Mesenchymal stem cell (in vitro differentiated cells and primary cell): ENCODE data around the gene ADAM12.
A peak's percentile ranks its signal among the peaks of the same experiment; 100 is the strongest.

ENCODE experiments used
- DNase-seq: peaks from one replicate; pipeline ENCODE4 v3.0.0-alpha.2; 2013
- H2AFZ ChIP-seq: one replicate; pipeline ENCODE4 v1.6.1; 2013; ENCODE audit warnings: low read depth, mild to moderate bottlenecking, control low read depth, inconsistent platforms, low read length, moderate library complexity
- H2AK5ac ChIP-seq: 2 replicates; pipeline ENCODE4 v1.6.1; 2013; ENCODE audit warnings: low read length, moderate library complexity, mild to moderate bottlenecking, inconsistent platforms; ENCODE audit not compliant: severe bottlenecking
- H2BK120ac ChIP-seq: one replicate; pipeline ENCODE4 v1.6.1; 2013; ENCODE audit warnings: low read depth, mild to moderate bottlenecking, inconsistent platforms, low read length, moderate library complexity
- H2BK12ac ChIP-seq, 2 experiments: one replicate each; pipeline ENCODE4 v1.6.1; 2013; ENCODE audit warnings: inconsistent platforms in 2 of 2, low read length in 2 of 2, mild to moderate bottlenecking in 2 of 2, moderate library complexity in 2 of 2, control low read depth in 1 of 2
- H2BK15ac ChIP-seq: one replicate; pipeline ENCODE4 v1.6.1; 2013; ENCODE audit warnings: mild to moderate bottlenecking, low read depth, inconsistent platforms; ENCODE audit not compliant: poor library complexity, severe bottlenecking
- H2BK5ac ChIP-seq: 2 replicates; pipeline ENCODE4 v1.6.1; 2013; ENCODE audit warnings: low read depth, mild to moderate bottlenecking, low read length, control low read depth, inconsistent platforms; ENCODE audit not compliant: poor library complexity, severe bottlenecking
- H3K14ac ChIP-seq, 2 experiments: one replicate each; pipeline ENCODE4 v1.6.1; 2013; ENCODE audit warnings: inconsistent platforms in 2 of 2, low read length in 2 of 2, control low read depth in 1 of 2, mild to moderate bottlenecking in 1 of 2, moderate library complexity in 1 of 2
- H3K18ac ChIP-seq, 2 experiments: one replicate each; pipeline ENCODE4 v1.6.1; 2013; ENCODE audit warnings: inconsistent platforms in 2 of 2, low read length in 2 of 2, control low read depth in 1 of 2, low read depth in 1 of 2, mild to moderate bottlenecking in 1 of 2
- H3K23ac ChIP-seq, 2 experiments: one replicate each; pipeline ENCODE4 v1.6.1; 2013; ENCODE audit warnings: inconsistent platforms in 2 of 2, low read length in 2 of 2, mild to moderate bottlenecking in 2 of 2, moderate library complexity in 2 of 2, control low read depth in 1 of 2
- H3K27ac ChIP-seq: 2 replicates; pipeline ENCODE4 v1.5.1; 2013; ENCODE audit warnings: mild to moderate bottlenecking, moderate library complexity, low read length, control low read depth, inconsistent platforms; ENCODE audit not compliant: poor library complexity, severe bottlenecking
- H3K27me3 ChIP-seq, 2 experiments: 2 replicates each; pipeline versions ENCODE4 v1.6.1 to v1.7.0; 2013; ENCODE audit warnings: low read length in 2 of 2, mild to moderate bottlenecking in 2 of 2, moderate library complexity in 2 of 2, control low read depth in 1 of 2, inconsistent platforms in 1 of 2; ENCODE audit not compliant: control insufficient read depth in 1 of 2, insufficient read depth in 1 of 2
- H3K36me3 ChIP-seq, 2 experiments: 2 replicates each; pipeline versions ENCODE4 v1.6.1 to v1.7.0; 2013; ENCODE audit warnings: low read length in 2 of 2, control low read depth in 1 of 2, inconsistent platforms in 1 of 2, low read depth in 1 of 2, mild to moderate bottlenecking in 1 of 2; ENCODE audit not compliant: insufficient read depth in 2 of 2, control insufficient read depth in 1 of 2
- H3K4ac ChIP-seq, 2 experiments: one replicate each; pipeline ENCODE4 v1.6.1; 2013; ENCODE audit warnings: inconsistent platforms in 2 of 2, low read length in 2 of 2, mild to moderate bottlenecking in 2 of 2, moderate library complexity in 2 of 2, control low read depth in 1 of 2, low read depth in 1 of 2
- H3K4me1 ChIP-seq: 2 replicates; pipeline ENCODE4 v1.6.1; 2013; ENCODE audit warnings: low read depth, low read length, control low read depth; ENCODE audit not compliant: control insufficient read depth, insufficient read depth
- H3K4me2 ChIP-seq: 2 replicates; pipeline ENCODE4 v1.6.1; 2013; ENCODE audit warnings: low read length, mild to moderate bottlenecking, inconsistent platforms; ENCODE audit not compliant: poor library complexity, severe bottlenecking
- H3K4me3 ChIP-seq, 2 experiments: 2 replicates each; pipeline versions ENCODE4 v1.5.1 to v1.7.0; 2013; ENCODE audit warnings: low read length in 2 of 2, mild to moderate bottlenecking in 2 of 2, control low read depth in 1 of 2, low read depth in 1 of 2; ENCODE audit not compliant: insufficient read depth in 1 of 2
- H3K79me1 ChIP-seq: replicated peaks from 2 replicates; pipeline ENCODE4 v1.6.1; 2013; ENCODE audit warnings: mild to moderate bottlenecking, control low read depth, low read length, inconsistent platforms; ENCODE audit not compliant: poor library complexity, severe bottlenecking
- H3K9ac ChIP-seq: 2 replicates; pipeline ENCODE4 v1.7.0; 2013; ENCODE audit warnings: mild to moderate bottlenecking, low read length, moderate library complexity
- H3K9me3 ChIP-seq: 2 replicates; pipeline ENCODE4 v1.7.0; 2013; ENCODE audit warnings: mild to moderate bottlenecking, low read length; ENCODE audit not compliant: control insufficient read depth
- H4K8ac ChIP-seq: one replicate; pipeline ENCODE4 v1.6.1; 2013; ENCODE audit warnings: inconsistent platforms, mild to moderate bottlenecking, low read length, moderate library complexity
- H4K91ac ChIP-seq: one replicate; pipeline ENCODE4 v1.6.1; 2013; ENCODE audit warnings: mild to moderate bottlenecking, low read length, inconsistent platforms
- WGBS: methylation state at CpG from one replicate; pipeline ENCODE4 v1.1.7; 2013; ENCODE audit warnings: mixed read lengths; 5-methylcytosine and 5-hydroxymethylcytosine counted together

Gene ADAM12

GRCh38 chr10:125982260-125982948 lies 405.9 kb downstream of the ADAM12 start:
- H3K9ac ChIP-seq: peak overlapping the region; percentile 58
- DNase-seq: peak; percentile 82
- no peak overlapping the region for H3K23ac ChIP-seq
- peak overlapping the region; percentile 91 for H4K91ac ChIP-seq
- peak overlapping the region in 1 of 2 experiments; percentile 96 for H3K18ac ChIP-seq
- peak overlapping the region; percentile 76 for H4K8ac ChIP-seq
- peak overlapping the region; percentile 58 for H2BK5ac ChIP-seq
- no peak overlapping the region for H3K4me2 ChIP-seq
- H3K9me3 ChIP-seq: no peaks in the 10 kb centered on the region
- no peak overlapping the region for H2AFZ ChIP-seq
- H3K4me3 ChIP-seq: peak overlapping the region in 1 of 2 experiments; percentile 29
- H2BK120ac ChIP-seq: peak overlapping the region; percentile 40
- H3K4ac ChIP-seq: no peak overlapping the region
- H3K27ac ChIP-seq: peak overlapping the region; percentile 65
- no peaks in the 10 kb centered on the region for H3K27me3 ChIP-seq
- peak overlapping the region in 1 of 2 experiments; percentile 67 for H3K14ac ChIP-seq
- peak overlapping the region; percentile 96 to 97 for H2BK12ac ChIP-seq
- peaks cover 19% of the 10 kb centered on the region for H3K4me1 ChIP-seq
- H3K36me3 ChIP-seq: no peaks in the 10 kb centered on the region
- H2AK5ac ChIP-seq: no peak overlapping the region
- no peak overlapping the region for H2BK15ac ChIP-seq
- H3K79me1 ChIP-seq: peaks cover 6% of the 10 kb centered on the region
- 10% methylated on average over 4 of the region's 6 CpGs for WGBS

DNA sequence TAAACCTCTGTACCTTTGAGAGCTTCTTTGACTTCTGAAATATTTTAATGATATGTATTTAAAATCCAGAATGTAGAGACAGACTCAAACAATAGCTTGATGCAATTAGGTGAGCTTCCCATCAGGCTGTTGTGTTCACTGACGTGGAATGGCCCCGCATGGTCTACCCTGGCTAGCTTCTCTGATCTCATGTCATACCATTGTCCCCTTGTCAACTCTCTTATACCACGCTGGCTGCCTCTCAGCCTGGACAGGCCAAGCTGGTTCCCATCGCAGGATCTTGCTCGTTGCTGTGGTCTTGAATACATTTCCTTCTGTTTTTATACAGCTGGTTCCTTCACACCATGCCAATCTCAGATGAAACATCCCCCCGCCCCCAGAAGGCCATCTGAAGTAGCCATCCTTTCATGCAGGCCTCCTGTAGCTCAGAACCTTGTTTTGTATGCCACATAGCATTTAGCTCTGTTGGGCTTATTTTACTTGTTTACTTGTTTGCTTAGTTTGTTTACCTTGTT lies 407.7 kb downstream of the ADAM12 start:
- no peak overlapping the region for H3K4me3 ChIP-seq
- H3K14ac ChIP-seq: no peak overlapping the region
- no peaks in the 10 kb centered on the region for H3K27me3 ChIP-seq
- H3K27ac ChIP-seq: no peak overlapping the region
- H2BK12ac ChIP-seq: no peak overlapping the region
- no peaks in the 10 kb centered on the region for H3K36me3 ChIP-seq
- peaks cover 21% of the 10 kb centered on the region for H3K4me1 ChIP-seq
- H4K91ac ChIP-seq: no peak overlapping the region
- H2BK15ac ChIP-seq: no peak overlapping the region
- H3K79me1 ChIP-seq: peaks cover 6% of the 10 kb centered on the region
- no peak overlapping the region for H2BK120ac ChIP-seq
- no peaks in the 10 kb centered on the region for H3K9me3 ChIP-seq
- no peak for DNase-seq
- H2AK5ac ChIP-seq: peak overlapping the region; percentile 1
- no peak overlapping the region for H3K4me2 ChIP-seq
- H2BK5ac ChIP-seq: no peak overlapping the region
- 90% methylated on average over 5 of the region's 6 CpGs for WGBS
- H2AFZ ChIP-seq: no peak overlapping the region
- peak overlapping the region; percentile 15 for H3K9ac ChIP-seq
- H3K4ac ChIP-seq: no peak overlapping the region
- no peak overlapping the region for H3K18ac ChIP-seq
- peak overlapping the region; percentile 12 for H4K8ac ChIP-seq
- H3K23ac ChIP-seq: no peak overlapping the region

GRCh38 chr10:125979976-125980375 lies 408.3 kb downstream of the ADAM12 start:
- Histone ChIP-seq H2AFZ (no peak overlapping the region), H4K91ac (no peak overlapping the region), H3K14ac (no peak overlapping the region), H2BK15ac (no peak overlapping the region), H3K18ac (no peak overlapping the region), H4K8ac (no peak overlapping the region), H3K27ac (no peak overlapping the region), H2BK12ac (no peak overlapping the region), H3K27me3 (no peaks in the 10 kb centered on the region), H3K79me1 (peaks cover 6% of the 10 kb centered on the region), H3K4me1 (peaks cover 21% of the 10 kb centered on the region), H3K9me3 (no peaks in the 10 kb centered on the region), H3K4me2 (no peak overlapping the region), H2BK5ac (no peak overlapping the region), H3K36me3 (no peaks in the 10 kb centered on the region), H2AK5ac (no peak overlapping the region), H3K23ac (no peak overlapping the region), H3K9ac (no peak overlapping the region), H3K4ac (no peak overlapping the region), H3K4me3 (no peak overlapping the region), H2BK120ac (no peak overlapping the region)
- DNase-seq: no peak
- 82% methylated on average over 7 of the region's 7 CpGs for WGBS

GRCh38 chr10:125976960-125977605 lies 411.2 kb downstream of the ADAM12 start:
- peaks cover 6% of the 10 kb centered on the region for H3K79me1 ChIP-seq
- no peak overlapping the region for H3K27ac ChIP-seq
- H4K8ac ChIP-seq: no peak overlapping the region
- H4K91ac ChIP-seq: no peak overlapping the region
- H3K18ac ChIP-seq: no peak overlapping the region
- H2AK5ac ChIP-seq: no peak overlapping the region
- DNase-seq: no peak
- H3K4me1 ChIP-seq: peaks cover 13% of the 10 kb centered on the region
- peak overlapping the region; percentile 19 for H2BK15ac ChIP-seq
- H2AFZ ChIP-seq: no peak overlapping the region
- 93% methylated on average over 5 of the region's 6 CpGs for WGBS
- H3K27me3 ChIP-seq: no peaks in the 10 kb centered on the region
- no peak overlapping the region for H2BK5ac ChIP-seq
- H2BK12ac ChIP-seq: no peak overlapping the region
- no peak overlapping the region for H3K4me2 ChIP-seq
- no peak overlapping the region for H3K14ac ChIP-seq
- H3K9me3 ChIP-seq: no peaks in the 10 kb centered on the region
- H3K4me3 ChIP-seq: no peak overlapping the region
- H3K36me3 ChIP-seq: no peaks in the 10 kb centered on the region
- H3K23ac ChIP-seq: no peak overlapping the region
- no peak overlapping the region for H3K4ac ChIP-seq
- no peak overlapping the region for H3K9ac ChIP-seq
- H2BK120ac ChIP-seq: no peak overlapping the region
